GM10266 (cell line): ENCODE results near the gene UBXN2A.

Source experiments
- DNase-seq: peaks from one replicate; pipeline ENCODE4 v3.0.0; 2012; ENCODE audit errors: extremely low spot score
- CTCF ChIP-seq: IDR thresholded peaks from 2 replicates; pipeline ENCODE4 v1.5.1; 2012; ENCODE audit warnings: mild to moderate bottlenecking, low read depth; ENCODE audit not compliant: control insufficient read depth, insufficient read depth; ENCODE audit errors: missing control alignments

Gene UBXN2A

DNA sequence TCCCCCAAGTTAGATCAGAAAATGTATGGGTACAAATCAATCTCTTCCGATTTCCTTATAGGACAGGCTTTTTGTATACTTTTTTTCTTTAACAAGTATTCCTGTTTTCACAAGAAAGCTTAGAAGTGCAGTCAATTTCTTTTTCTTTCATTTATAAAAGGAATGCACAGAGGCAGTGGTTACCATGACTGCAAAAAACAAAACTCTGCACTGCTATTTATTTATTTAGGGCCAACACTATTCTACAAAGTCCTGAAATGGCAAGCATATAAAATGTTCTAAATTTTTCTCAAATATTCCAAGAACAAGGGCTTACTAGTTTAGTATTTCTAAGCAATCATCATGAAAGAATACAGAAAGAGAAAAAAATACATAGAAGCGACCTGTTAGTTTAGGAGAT, 35.6 kb upstream of the UBXN2A start:
- DNase-seq, result no peak
- TF ChIP-seq CTCF, result no peak

DNA sequence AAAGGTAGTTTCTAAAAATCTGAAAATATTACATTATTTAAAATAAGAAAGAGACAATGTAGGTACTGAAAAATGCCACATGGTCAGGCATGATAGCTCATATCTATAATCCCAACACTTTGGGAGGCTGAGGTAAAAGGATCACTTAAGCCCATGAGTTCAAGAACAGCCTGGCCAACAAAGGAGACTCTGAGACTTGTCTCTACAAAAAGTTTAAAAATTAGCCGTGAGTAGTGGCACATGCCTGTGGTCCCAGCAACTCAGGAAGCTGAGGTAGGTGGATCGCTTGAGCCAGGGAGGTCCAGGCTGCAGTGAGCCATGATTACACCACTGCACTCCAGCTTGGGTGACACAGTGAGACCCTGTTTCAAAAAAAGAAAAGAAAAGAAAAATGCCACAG, 35.1 kb upstream of the UBXN2A start:
- no peak for DNase-seq

DNA sequence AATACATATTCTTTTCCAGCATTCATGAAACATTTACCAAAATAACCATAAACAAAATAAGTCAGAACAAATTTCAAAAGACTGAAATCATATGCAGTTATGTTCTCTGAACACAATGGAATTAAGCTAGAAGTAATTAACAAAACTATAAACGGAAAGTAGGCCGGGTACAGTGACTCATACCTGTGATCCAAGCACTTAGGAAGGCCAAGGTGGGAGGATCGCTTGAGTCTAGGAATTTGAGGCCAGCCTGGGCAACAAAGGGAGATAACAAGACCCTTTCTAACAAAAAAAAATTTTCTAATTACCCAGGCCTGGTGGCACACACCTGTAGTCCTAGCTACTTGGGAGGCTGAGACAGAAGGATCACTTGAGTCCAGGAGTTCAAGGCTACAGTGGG, 28.2 kb upstream of the UBXN2A start:
- no peak for TF ChIP-seq CTCF
- DNase-seq, result no peak

More for the DNA sequence above, 35.1 kb upstream of the UBXN2A start:
- TF ChIP-seq CTCF, result no peak

- no peak for DNase-seq
- no peak for TF ChIP-seq CTCF
These were observed 24.9 kb upstream of the UBXN2A start for GRCh38 chr2:23915327-23915726.

- no peak for TF ChIP-seq CTCF
- no peak for DNase-seq
These were observed 23.4 kb upstream of the UBXN2A start for GRCh38 chr2:23916727-23917405.

DNA sequence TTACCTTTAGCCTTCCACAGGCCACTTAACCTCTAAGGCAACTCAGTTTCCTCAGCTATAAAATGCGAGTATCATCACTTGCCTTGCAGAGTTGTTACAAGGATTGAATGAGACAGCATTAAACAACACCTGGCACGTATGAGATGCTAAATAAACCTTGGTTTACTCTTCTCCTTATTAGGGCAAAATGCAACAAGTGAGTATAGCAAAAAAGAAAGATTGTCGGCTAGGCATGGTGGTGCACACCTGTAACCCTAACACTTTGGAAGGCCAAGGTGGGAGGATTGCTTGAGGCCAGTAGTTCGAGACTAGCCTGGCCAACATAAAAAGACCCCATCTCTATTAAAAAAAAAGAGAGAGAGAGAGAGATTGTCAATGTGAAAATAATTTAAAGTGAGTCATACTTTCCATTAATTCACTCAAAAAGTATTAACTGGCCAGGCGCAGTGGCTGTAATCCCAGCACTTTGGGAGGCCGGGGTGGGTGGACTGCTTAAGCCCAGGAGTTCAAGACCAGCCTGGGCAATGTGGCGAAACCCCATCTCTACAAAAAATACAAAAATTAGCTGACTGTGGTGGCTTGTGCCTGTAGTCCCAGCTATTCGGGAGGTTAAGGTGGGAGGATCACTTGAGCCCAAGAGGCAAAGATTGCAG, 21.3 kb upstream of the UBXN2A start:
- DNase-seq, result no peak
- TF ChIP-seq CTCF, result no peak
